Testis (tissue), 3 donors: ENCODE data around the gene IFI27L2. TPM values are rescaled to one million over a fixed set of nuclear protein-coding genes. Genes with fewer than 3 reads are reported as not detected.

Experiments
- DNase-seq: peaks from one replicate; pipeline ENCODE4 v3.0.0-alpha.2; 2019
- H3K27ac ChIP-seq, 2 donors: fragments of 200-600 bp; sonication (generic); one replicate each; pipeline ENCODE4 v1.5.1; 2019
- H3K27me3 ChIP-seq: fragments of 200-600 bp; sonication (generic); one replicate; pipeline ENCODE4 v1.5.1; 2019
- H3K36me3 ChIP-seq: fragments of 200-600 bp; sonication (generic); one replicate; pipeline ENCODE4 v1.5.1; 2017; ENCODE audit warnings: low read depth; ENCODE audit errors: missing control alignments
- H3K4me1 ChIP-seq: fragments of 200-600 bp; sonication (generic); one replicate; pipeline ENCODE4 v1.5.1; 2019
- H3K4me3 ChIP-seq, 2 donors: fragments of 200-600 bp; sonication (generic); one replicate each; pipeline ENCODE4 v1.5.1; 2017 to 2019
- H3K9me3 ChIP-seq: fragments of 200-600 bp; sonication (generic); one replicate; pipeline ENCODE4 v1.5.1; 2017
- CTCF ChIP-seq, 3 experiments: fragments of 450-650 bp in 2 of 3; fragments of 200-600 bp in 1 of 3; sonication (generic) in 1 of 3; IDR thresholded peaks; one replicate each; pipeline ENCODE4 v1.5.1; 2016 to 2019; ENCODE audit warnings: antibody characterized with exemption in 3 of 3, mild to moderate bottlenecking in 2 of 3, moderate library complexity in 1 of 3
- POLR2A ChIP-seq: fragments of 450-650 bp; IDR thresholded peaks from one replicate; pipeline ENCODE4 v1.6.1; 2017; ENCODE audit warnings: antibody characterized with exemption, mild to moderate bottlenecking, moderate library complexity
- WGBS, 2 donors: methylation state at CpG; one replicate each; pipeline ENCODE4 v1.1.5; 2018; 5-methylcytosine and 5-hydroxymethylcytosine counted together
- intact Hi-C: fragments of 100-400 bp; cut with DNase I; formaldehyde crosslinking; loops from one replicate; pipeline ENCODE4 v1.15.1; 2023; ENCODE audit warnings: low total_unique reads
- polyA plus RNA-seq: library from polyadenylated mRNA; stranded (reverse); fragments of 350-450 nt; fragmentation: Illumina TruSeq; extraction: RNeasy Lipid Tissue Mini Kit (QIAGEN cat#74804); gene quantifications from one replicate; pipeline ENCODE4 v1.2.3, GENCODE V29; 2014; ENCODE audit warnings: low read depth, low replicate concordance; ENCODE audit not compliant: insufficient read depth
- total RNA-seq, 2 donors: library from RNA; depleted of rRNA; stranded (reverse); fragments of >200 nt; gene quantifications; one replicate each; pipeline ENCODE4 v1.2.3, GENCODE V29; 2016

Gene IFI27L2
- total and polyA plus RNA-seq, 3 donors from 2014 or later, result 71.8 to 187 (median 182) TPM

GRCh38 chr14:94123868-94124267, 5.5 kb downstream of the IFI27L2 start:
- H3K27me3 ChIP-seq, result no peaks in the 10 kb centered on the region
- peak; percentile 4 for DNase-seq

GRCh38 chr14:94123296-94123695, 6.1 kb downstream of the IFI27L2 start:
- H3K36me3 ChIP-seq, result no peaks in the 10 kb centered on the region
- no peaks in the 10 kb centered on the region for H3K9me3 ChIP-seq
- H3K27me3 ChIP-seq, result no peaks in the 10 kb centered on the region
- DNase-seq, result no peak
- no peak overlapping the region for H3K27ac ChIP-seq
- no peak for TF ChIP-seq CTCF (IDR thresholded peaks at IDR 0.05)
- no peak for TF ChIP-seq POLR2A
- H3K4me1 ChIP-seq, result no peaks in the 10 kb centered on the region
- H3K4me3 ChIP-seq, result no peak overlapping the region
- WGBS, 2 donors, result 95% methylated on average over 9 of the region's 9 CpGs
- intact Hi-C loops, result no loop called here

More at GRCh38 chr14:94123868-94124267, 5.5 kb downstream of the IFI27L2 start:
- 87 to 100% methylated on average over 1 of the region's 1 CpG for WGBS, 2 donors
- no peak overlapping the region for H3K27ac ChIP-seq
- no peaks in the 10 kb centered on the region for H3K4me1 ChIP-seq
- H3K9me3 ChIP-seq, result no peaks in the 10 kb centered on the region
- TF ChIP-seq CTCF (IDR thresholded peaks at IDR 0.05), result no peak
- no peak for TF ChIP-seq POLR2A
- H3K36me3 ChIP-seq, result no peaks in the 10 kb centered on the region
- H3K4me3 ChIP-seq, result no peak overlapping the region
- intact Hi-C loops, result no loop called here

DNA sequence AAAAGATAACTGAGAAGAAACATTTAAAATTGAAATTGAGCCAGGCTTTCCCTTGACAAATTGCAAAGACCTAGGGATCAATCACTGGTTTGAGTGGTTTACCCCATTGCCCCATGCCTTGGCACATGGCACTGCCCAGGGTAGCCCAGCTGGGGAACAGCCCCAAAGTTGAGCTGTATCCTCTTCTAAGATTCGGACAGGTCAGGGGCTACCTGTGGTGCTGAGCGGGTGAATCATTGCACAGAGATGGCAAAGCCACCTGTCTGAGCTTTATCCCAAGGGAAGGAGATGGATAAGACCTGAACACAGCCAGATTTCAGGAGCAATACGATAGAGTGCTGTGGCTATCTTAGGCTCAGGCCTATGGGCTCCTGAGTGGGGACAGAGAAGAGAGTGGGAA, 7.0 kb downstream of the IFI27L2 start:
- no peak overlapping the region for H3K4me3 ChIP-seq
- 73 to 82% methylated on average over 3 of the region's 3 CpGs for WGBS, 2 donors
- H3K9me3 ChIP-seq, result no peaks in the 10 kb centered on the region
- TF ChIP-seq CTCF (IDR thresholded peaks at IDR 0.05) (no peak), POLR2A (no peak)
- no peaks in the 10 kb centered on the region for H3K36me3 ChIP-seq
- no peaks in the 10 kb centered on the region for H3K27me3 ChIP-seq
- intact Hi-C loops, result no loop called here
- no peak for DNase-seq
- H3K4me1 ChIP-seq, result no peaks in the 10 kb centered on the region
- no peak overlapping the region for H3K27ac ChIP-seq

- Histone ChIP-seq H3K9me3 (no peaks in the 10 kb centered on the region), H3K27ac (no peak overlapping the region), H3K36me3 (no peaks in the 10 kb centered on the region), H3K4me3 (no peak overlapping the region), H3K27me3 (no peaks in the 10 kb centered on the region), H3K4me1 (no peaks in the 10 kb centered on the region)
- intact Hi-C loops, result no loop called here
- TF ChIP-seq CTCF (IDR thresholded peaks at IDR 0.05) (no peak), POLR2A (no peak)
- no peak for DNase-seq
- WGBS, 2 donors, result 55 to 67% methylated on average over 3 of the region's 3 CpGs
Observed at GRCh38 chr14:94121485-94121884, 7.9 kb downstream of the IFI27L2 start.

DNA sequence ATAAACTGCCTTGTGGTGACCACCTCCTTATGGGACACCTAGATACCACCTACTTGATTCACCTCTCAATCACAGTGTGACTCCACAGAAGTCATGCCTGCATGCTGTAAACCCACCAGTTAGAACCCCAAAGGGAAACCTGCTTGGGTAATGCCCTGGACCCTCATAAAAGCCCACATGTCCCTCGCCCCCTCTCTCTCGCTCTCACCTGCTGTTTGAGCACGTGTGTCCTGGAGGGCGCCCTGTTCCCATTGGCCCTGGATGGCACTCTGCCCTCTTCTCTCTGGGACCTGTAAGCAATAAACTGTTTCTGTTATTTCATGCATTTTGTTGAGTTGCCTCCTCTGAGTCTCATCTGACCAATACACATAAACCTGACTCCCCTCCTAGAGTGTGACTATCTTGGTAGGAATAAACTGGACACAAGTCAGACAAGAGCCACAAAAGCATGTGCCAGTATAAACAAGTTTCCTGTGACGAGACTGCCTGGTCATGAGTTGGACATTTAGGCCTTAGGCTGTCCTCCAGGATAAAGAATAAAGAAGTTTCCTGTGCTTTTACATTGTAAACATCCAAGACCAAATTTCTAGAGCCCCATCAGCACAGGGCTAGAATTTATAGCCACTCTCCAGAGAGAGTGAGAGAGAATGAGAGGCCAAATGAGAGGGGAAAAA, 8.6 kb downstream of the IFI27L2 start:
- no peaks in the 10 kb centered on the region for H3K9me3 ChIP-seq
- DNase-seq, result no peak
- H3K27ac ChIP-seq, result no peak overlapping the region
- H3K4me1 ChIP-seq, result no peaks in the 10 kb centered on the region
- H3K4me3 ChIP-seq, result no peak overlapping the region
- no peaks in the 10 kb centered on the region for H3K36me3 ChIP-seq
- TF ChIP-seq POLR2A (no peak), CTCF (IDR thresholded peaks at IDR 0.05) (no peak)
- intact Hi-C loops, result no loop called here
- H3K27me3 ChIP-seq, result no peaks in the 10 kb centered on the region
- 80 to 84% methylated on average over 5 of the region's 5 CpGs for WGBS, 2 donors
